Muscle of back (tissue), 11 donors: ENCODE data around the gene MOB1B. TPM values are rescaled to one million over a fixed set of nuclear protein-coding genes. Genes with fewer than 3 reads are reported as not detected.
"Not testable (repeated sequence)": the region's sequence is repeated elsewhere in the genome, so short reads cannot be mapped to it uniquely, and the experiment has no call there.

Source experiments
- DNase-seq, 3 donors: peaks; one replicate each; pipeline versions ENCODE4 v3.0.0 to v3.0.0-alpha.2; 2013
- polyA plus RNA-seq, 10 donors: library from polyadenylated mRNA; unstranded; fragments of 120-200 nt; gene quantifications; one replicate each; pipeline ENCODE4 v1.2.1, GENCODE V29; 2013; ENCODE audit not compliant: insufficient read length in 10 of 10

The MOB1B gene
- polyA plus RNA-seq, 10 donors = 23.0 to 45.9 (median 32.5) TPM

- no peak for DNase-seq
Measured at GRCh38 chr4:70948665-70949260, 46.6 kb downstream of the MOB1B start.

DNA sequence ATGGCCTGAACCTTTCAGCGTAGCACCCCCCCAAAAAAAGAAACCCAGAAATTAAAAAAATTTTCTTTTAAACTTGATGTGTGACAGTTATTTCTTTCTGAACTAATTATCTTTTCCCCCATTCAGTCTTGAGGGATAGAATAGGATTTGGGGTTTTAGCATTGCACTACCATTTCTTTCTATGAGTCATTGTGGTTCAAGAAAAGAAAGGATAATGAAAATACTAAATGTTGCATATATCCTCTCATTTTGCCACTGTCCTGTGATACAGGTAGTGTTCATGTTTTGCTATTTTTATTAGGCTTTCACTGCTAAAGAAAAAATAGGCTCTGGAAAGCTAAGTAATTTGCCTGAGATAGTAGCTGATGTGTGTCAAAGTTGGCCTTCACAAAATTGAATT is 51.9 kb downstream of the MOB1B start:
- no peak for DNase-seq

GRCh38 chr4:70956549-70957210 is 54.5 kb downstream of the MOB1B start:
- DNase-seq = no peak

GRCh38 chr4:70958681-70959080 is 56.5 kb downstream of the MOB1B start:
- peak in 1 of 3 donors; percentile 69 for DNase-seq

- DNase-seq = no peak
Measured at GRCh38 chr4:70969076-70969475, 66.9 kb downstream of the MOB1B start.

DNA sequence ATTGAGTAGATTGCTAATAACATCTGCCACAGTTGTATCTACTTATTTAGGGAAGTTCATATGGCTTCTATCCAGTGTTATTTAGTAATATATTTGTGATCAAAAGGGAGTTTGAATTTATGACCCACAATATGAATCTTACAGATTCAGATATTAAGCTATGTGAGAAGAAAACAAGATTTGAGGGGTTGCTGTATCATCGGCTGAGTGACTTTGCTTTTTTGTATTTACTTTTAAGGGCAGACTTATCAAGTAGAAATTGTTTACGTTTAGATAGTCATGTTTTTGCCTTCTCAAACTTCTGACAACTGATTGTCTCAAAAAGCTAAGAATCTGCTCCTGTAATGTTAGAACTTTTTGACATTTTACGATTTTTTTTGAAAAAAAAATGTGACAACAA is 74.1 kb downstream of the MOB1B start:
- no peak for DNase-seq

DNA sequence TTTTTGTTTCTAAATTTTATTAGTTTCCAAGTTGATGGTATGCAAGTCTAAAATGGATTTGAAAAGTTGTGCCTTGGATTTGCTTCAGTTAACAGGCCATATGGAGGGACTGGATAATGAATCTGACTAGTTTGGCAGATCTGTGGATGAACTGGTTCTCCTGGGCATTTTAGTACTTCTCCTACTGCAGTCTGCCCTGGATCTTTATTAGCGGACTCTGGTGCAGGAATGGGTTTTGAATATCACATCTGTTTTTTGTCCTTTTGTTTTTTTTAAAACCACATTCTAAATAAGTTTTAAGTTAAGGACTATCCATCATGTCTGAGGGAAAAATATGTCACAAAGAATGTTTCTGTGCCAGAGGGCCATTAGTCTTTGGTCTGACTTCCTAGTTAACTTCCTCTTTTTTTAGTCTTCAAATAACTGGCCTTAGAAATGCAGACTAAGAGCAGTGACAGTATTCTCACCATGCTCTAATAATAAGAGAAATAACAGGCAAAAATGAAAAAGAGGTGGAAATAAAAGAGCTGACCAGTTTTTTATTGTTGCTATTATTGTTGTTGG is 77.4 kb downstream of the MOB1B start:
- DNase-seq = no peak

DNA sequence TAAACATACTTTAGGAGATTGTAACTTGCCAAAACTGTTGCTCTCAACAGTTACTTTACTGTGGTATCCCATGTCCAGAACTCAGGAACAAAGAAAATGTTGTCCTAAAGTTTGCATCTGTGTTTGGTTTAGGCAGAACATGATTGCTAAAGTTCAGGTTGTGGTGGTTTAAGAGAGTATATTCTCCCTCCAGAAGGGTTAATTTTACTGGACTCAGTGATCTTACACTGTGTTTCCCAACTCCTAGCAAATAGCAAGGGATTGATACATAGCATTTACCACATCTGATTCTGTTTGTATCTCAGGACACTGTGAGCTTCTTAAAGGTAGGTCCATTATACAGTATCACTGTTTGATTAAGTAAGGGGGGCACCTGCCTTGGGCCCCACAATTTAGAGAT is 78.0 kb downstream of the MOB1B start:
- no peak for DNase-seq

DNA sequence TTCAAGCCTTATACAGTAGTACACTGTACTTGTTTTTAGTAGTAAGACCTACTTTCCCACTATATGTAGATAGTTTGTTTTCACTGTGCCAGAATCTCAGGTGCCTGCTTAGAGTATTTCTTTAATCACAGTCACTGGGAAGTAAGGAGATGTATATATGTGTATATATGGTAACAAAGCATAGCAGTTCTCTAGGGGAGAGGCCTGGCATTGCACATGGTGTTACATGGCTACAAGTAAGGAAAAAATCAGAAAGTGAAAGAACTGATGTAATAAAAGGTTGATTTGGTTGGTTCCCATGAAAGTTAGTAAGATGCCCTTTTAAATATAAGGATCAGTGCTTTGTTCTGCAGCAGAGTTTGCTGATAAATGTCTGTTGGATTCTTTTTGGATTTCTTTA is 81.9 kb downstream of the MOB1B start:
- DNase-seq = no peak

GRCh38 chr4:70984589-70984988 is 82.4 kb downstream of the MOB1B start:
- DNase-seq = no peak

GRCh38 chr4:70991596-70991995 is 89.4 kb downstream of the MOB1B start:
- no peak for DNase-seq

- no peak for DNase-seq
Measured at GRCh38 chr4:70992391-70992881, 90.3 kb downstream of the MOB1B start.

DNA sequence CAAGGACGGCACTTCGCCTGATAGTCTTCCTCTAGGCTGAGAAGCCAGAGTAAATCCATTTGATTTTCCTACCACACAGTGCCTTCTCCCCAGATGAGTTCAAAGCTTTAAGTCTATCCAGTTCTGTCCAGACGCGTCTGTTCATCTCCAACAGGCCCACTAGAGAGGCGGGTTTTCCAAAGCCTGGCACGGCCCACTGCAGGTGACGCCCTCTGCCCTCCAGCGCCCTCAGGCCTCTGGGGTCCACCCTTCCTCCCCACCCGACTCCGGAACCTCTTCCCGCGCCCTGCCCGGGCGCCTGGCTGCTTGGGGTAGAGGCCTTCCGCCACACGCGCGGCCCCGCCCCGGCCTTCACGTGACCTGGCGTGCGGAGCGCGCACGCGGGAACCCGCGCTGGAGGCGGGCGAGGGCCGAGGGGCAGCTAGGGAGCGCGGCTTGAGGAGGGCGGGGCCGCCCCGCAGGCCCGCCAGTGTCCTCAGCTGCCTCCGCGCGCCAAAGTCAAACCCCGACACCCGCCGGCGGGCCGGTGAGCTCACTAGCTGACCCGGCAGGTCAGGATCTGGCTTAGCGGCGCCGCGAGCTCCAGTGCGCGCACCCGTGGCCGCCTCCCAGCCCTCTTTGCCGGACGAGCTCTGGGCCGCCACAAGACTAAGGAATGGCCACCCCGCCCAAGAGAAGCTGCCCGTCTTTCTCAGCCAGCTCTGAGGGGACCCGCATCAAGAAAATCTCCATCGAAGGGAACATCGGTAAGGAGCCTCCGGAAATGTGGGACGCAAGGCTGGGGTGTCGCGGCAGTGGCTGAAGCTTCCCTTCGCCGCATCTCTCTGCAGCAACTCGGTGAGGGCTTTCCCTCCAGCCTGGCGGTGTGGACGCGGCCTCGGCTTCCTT is 91.3 kb downstream of the MOB1B start, which contains the start of gene DCK:
Gene DCK, plus strand, starts transcription at position 469 of the 888 bp plus-strand sequence. Its CDS starts 187 bp downstream, at position 656.
- peak; percentile 93 to 98 (median 97) for DNase-seq

DNA sequence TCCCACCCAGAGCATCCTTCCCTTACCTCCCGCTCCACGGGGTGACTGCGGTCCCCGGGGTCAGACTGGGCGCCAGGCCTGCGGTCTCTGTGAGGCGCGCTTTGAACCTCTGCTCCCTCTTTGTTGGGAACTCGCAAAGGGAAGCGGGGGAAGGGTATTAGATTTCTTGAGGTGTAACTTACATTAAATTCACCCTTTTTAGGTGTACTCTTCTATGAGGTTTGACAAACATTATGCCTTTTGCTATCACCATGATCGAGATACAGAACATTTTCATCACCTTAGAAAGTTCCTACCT is 91.8 kb downstream of the MOB1B start:
- DNase-seq = peak in 1 of 3 donors; percentile 11

DNA sequence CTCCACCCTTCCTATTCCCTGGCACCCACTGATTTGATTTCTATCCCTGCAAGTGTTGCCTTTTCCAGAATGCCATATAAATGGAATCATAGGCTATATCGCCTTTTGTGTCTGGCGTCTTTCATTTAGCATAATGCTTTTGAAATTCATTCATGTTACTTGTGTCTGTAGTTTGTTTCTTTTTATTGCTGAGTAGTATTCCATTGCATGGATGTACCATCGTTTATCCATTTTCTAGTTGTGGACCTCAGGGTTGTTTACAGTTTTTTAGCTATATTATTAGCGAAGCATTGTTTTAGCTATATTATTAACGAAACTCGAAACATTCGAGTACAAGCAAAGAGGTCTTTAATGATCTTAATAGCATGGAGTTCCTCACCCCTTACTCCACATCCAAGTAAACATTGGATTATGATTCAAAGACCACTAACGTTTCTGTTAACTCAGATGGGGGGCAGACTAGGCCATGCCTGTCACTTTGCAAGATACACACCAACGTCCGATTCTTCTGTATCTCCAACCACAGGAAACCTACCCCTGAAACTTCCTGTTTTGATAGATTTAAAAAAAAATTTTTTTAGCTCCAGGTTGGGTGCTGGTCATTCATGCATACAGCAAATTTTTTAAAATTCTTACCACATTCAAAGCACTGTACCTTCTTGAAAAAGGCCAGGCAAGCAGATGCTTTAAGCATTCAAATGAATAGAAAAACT is 92.4 kb downstream of the MOB1B start:
- no peak for DNase-seq

DNA sequence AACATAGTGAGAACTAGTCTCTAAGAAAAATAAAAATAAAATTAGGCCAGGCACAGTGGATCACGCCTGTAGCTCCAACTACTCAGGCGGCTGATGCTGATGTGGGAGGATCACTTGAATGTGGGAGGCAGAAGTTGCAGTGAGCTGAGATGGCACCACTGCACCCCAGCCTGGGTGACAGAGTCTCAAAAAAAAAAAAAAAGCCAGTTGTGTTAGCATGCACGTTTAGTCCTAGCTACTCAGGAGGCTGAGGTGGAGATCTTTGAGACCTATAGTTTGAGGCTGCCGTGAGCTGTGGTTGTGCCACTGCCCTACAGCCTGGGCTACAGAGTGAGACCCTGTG is 93.8 kb downstream of the MOB1B start:
- no peak for DNase-seq

- no peak for DNase-seq
Measured at GRCh38 chr4:70997036-70997435, 94.9 kb downstream of the MOB1B start.

DNA sequence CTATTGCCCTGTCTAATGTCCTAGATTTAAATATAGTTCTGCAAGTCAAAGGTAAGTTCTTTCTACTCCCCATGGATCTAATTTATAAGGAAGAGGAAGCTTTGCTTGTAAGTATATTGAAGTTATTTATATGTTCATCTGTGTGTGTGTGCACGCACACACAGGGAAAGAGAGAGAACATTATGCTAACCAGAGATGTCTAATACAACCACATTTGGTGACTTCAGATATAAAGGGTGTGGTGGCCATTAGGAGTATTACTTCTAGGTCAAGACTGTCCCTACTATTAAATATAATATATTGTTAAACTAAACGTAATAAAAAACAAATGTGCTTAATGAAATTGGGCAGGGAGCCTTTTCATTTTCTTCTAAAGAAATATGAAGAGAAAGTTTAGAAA is 95.4 kb downstream of the MOB1B start:
- no peak for DNase-seq

DNA sequence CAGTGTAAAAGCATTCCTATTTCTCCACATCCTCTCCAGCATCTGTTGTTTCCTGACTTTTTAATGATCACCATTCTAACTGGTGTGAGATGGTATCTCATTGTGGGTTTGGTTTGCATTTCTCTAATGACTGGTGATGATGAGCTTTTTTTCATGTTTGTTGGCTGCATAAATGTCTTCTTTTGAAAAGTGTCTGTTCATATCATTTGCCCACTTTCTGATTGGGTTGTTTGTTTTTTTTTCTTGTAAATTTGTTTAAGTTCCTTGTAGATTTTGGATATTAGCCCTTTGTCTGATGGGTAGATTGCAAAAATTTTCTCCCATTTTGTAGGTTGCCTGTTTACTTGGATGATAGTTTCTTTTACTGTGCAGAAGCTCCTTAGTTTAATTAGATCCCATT is 97.5 kb downstream of the MOB1B start:
- DNase-seq = not testable (repeated sequence)

DNA sequence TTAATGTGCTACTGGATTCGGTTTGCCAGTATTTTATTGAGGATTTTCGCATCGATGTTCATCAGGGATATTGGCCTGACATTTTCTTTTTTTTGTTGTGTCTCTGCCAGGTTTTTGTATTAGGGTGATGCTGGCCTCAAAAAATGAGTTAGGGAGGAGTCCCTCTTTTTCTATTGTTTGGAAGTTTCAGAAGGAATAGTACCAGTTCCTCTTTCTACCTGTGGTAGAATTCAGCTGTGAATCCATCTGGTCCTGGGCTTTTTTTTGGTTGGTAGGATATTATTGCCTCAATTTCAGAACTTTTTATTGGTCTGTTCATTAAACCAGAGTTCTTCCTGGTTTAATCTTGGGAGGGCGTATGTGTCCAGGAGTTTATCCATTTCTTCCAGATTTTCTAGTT is 99.2 kb downstream of the MOB1B start:
- not testable (repeated sequence) for DNase-seq

DNA sequence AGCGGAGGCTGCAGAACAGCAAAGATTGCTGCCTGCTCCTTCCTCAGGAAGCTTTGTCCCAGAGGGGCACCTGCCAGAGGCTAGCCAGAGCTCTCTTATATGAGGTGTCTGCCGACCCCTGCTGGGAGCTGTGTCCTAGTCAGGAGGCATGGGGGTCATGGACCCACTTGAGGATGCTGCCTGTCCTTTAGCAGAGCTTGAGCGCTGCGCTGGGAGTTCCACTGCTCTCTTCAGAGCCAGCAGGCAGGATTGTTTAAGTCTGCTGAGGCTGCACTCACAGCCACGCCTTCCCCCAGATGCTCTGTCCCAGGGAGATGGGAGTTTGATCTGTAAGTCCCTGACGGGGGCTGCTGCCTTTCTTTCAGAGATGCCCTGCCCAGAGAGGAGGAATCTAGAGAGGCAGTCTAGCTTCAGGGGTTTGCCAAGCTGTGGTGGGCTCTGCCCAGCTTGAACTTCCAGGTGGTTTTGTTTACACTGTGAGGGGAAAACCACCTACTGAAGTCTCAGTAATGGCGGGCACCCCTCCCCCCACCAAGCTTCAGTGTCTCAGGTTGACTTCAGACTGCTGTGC is 102.2 kb downstream of the MOB1B start:
- no peak for DNase-seq
